Aorta (tissue), 5 donors: ENCODE measurements around the gene APOL4. TPM values are rescaled to one million over a fixed set of nuclear protein-coding genes. Genes with fewer than 3 reads are reported as not detected.
"Not testable (repeated sequence)": the region's sequence is repeated elsewhere in the genome, so short reads cannot be mapped to it uniquely, and the experiment has no call there.

ENCODE experiments used
- ATAC-seq: fragments of 200-7000 bp; cut with Tn5 transposase; one replicate; pipeline ENCODE4 v1.9.1; 2022; ENCODE audit warnings: moderate library complexity; ENCODE audit not compliant: low FRiP score
- DNase-seq, 2 donors: peaks; one replicate each; pipeline ENCODE4 v3.0.0-alpha.2; 2020
- H3K27ac ChIP-seq, 2 donors: one replicate each; pipeline ENCODE4 v1.5.1; 2013; ENCODE audit warnings: low read length in 2 of 2, mild to moderate bottlenecking in 2 of 2, moderate library complexity in 2 of 2, control low read depth in 1 of 2, inconsistent platforms in 1 of 2, low read depth in 1 of 2
- H3K27me3 ChIP-seq, 2 donors: one replicate each; pipeline ENCODE4 v1.6.1; 2013; ENCODE audit warnings: control low read depth in 1 of 2, low read length in 1 of 2, mild to moderate bottlenecking in 1 of 2, moderate library complexity in 1 of 2; ENCODE audit not compliant: insufficient read depth in 2 of 2, control insufficient read depth in 1 of 2
- H3K36me3 ChIP-seq, 2 donors: one replicate each; pipeline ENCODE4 v1.6.1; 2013; ENCODE audit warnings: control low read depth in 1 of 2, low read length in 1 of 2, mild to moderate bottlenecking in 1 of 2; ENCODE audit not compliant: insufficient read depth in 2 of 2, control insufficient read depth in 1 of 2
- H3K4me1 ChIP-seq, 2 donors: one replicate each; pipeline ENCODE4 v1.6.1; 2013; ENCODE audit warnings: low read length in 2 of 2, control low read depth in 1 of 2, mild to moderate bottlenecking in 1 of 2, moderate library complexity in 1 of 2; ENCODE audit not compliant: insufficient read depth in 2 of 2, control insufficient read depth in 1 of 2
- H3K4me3 ChIP-seq, 2 donors: one replicate each; pipeline ENCODE4 v1.5.1; 2013; ENCODE audit warnings: low read length in 2 of 2, control low read depth in 1 of 2, mild to moderate bottlenecking in 1 of 2
- H3K9me3 ChIP-seq: one replicate; pipeline ENCODE4 v1.6.1; 2013; ENCODE audit warnings: mild to moderate bottlenecking, low read length; ENCODE audit not compliant: control insufficient read depth
- WGBS, 2 donors: extraction: QIAGEN DNeasy Blood & Tissue Kit; methylation state at CpG; one replicate each; pipeline ENCODE4 v1.1.7; 2013; 5-methylcytosine and 5-hydroxymethylcytosine counted together
- intact Hi-C, 2 donors: fragments of 100-400 bp; cut with DNase I; formaldehyde crosslinking; loops; one replicate each; pipeline versions ENCODE4 v1.14.2 to v1.15.0; 2022
- polyA plus RNA-seq, 2 donors: library from polyadenylated mRNA; stranded (reverse); fragments of 200-250 nt; gene quantifications; one replicate each; pipeline ENCODE4 v1.2.3, GENCODE V29; 2013
- total RNA-seq, 2 donors: library from RNA; stranded (reverse); fragmentation: NEBNext Ultra II Directional; extraction: Animal tissue kit (Norgen Biotek cat#: 25700); gene quantifications; one replicate each; pipeline ENCODE4 v1.2.1, GENCODE V29; 2021
- donor health status: healthy with polysubstance abuse.
- donor health status: Bipolar disorder and iron deficiency.
- donor health status: DM: no; HTN: no; CAD: no.
- donor health status: DM: no; HTN: no; CAD: no.
- donor health status: DM: yes; HTN: yes; CAD: no.

Gene APOL4
- total and polyA plus RNA-seq, 4 donors = 0.82 to 10.5 (median 4.4) TPM

DNA sequence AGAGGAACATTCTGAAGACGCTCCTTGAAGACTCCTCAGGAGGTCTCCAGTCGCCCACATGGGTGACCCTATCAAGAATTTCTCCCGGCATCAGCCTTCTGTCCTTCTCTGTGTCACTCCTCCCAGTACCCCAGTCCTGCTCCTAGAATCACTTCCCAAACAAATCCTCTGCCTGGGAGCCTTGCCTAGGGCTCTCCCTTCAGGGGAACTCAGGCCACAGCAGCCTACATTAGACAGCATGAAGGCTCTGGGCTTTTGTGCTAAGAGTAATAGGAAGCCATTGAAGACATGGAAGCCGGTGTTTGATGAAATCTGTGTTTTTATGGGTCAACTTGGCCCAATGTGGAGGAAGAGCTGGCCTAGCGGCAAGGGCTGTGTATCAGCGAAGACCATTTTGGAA lies 13.7 kb downstream of the APOL4 start:
- H3K4me1 ChIP-seq, H3K27ac ChIP-seq, H3K27me3 ChIP-seq, H3K4me3 ChIP-seq, H3K36me3 ChIP-seq, intact Hi-C loops, ATAC-seq, DNase-seq, H3K9me3 ChIP-seq: not testable (repeated sequence)
- WGBS, 2 donors = 96% methylated on average over 3 of the region's 6 CpGs

DNA sequence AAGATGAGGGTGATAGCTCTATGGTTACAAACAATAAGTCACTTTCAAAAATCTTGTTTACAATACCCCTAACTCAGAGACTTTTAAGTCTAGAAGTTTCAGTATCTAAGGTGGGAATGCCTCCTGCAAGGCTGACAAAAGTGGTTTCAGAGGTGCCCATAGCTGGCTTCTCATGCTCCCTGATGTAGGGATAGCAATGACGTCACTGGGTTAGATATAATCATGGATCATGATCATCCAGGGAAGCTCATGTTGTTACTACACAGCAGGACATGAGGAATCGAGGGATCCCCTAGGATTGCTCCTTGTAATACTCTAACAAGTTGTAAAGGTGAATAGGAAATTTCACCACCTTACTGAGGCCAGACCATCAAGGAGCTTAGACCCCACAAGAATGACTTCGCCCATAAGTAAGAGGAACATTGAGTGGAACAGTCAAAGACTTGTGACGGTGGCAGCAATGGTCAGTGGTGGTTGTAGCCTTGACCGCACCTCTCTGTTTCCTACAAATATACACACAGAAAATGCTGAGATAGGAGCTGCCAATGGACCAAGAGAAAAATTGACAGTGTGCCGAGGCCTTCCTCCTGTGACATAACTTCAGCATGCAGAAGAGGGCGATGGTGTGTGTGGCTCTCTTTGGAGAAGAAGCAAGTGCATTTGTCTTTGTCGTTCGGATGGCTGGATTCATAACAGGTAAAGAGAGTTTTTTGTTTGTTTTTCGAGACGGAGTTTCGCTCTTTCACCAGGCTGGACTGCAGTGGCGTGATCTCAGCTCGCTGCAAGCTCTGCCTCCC lies 15.6 kb downstream of the APOL4 start:
- no peak for ATAC-seq
- 91 to 93% methylated on average over 14 of the region's 14 CpGs for WGBS, 2 donors
- H3K27ac ChIP-seq = no peak overlapping the region
- no peak overlapping the region for H3K4me3 ChIP-seq
- no peaks in the 10 kb centered on the region for H3K9me3 ChIP-seq
- H3K36me3 ChIP-seq = no peaks in the 10 kb centered on the region
- H3K4me1 ChIP-seq = no peaks in the 10 kb centered on the region
- intact Hi-C loops = no loop called here
- no peak for DNase-seq
- H3K27me3 ChIP-seq = no peaks in the 10 kb centered on the region

DNA sequence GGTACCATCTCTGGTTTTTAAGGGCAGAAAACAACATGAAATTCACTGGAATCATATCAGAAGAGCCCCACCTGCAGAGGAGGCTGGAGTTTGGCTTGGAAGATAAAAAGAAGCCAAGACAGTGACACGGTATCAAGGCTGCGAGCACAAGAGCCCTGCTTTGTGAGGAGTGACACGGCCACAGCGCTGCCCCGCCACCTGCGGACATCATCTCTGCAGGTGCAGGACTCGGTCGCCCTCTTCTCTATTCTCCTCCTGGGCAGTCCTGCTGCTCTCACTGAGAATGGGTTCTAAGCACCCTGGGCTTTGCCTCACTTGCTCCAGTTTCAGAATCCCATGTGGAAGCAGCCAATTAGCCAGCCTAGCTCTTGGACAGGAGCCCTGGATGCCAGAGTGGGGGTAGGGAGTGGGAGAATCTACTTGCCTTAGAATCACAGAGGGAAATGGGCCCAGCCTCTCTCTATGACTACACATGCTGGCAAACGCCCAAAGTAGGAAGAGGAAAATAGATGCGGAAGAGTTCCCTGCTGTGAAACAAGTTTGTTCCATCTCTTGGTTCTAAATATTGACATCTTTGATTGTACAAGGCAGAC lies 17.1 kb downstream of the APOL4 start:
- Histone ChIP-seq H3K9me3 (no peaks in the 10 kb centered on the region), H3K4me1 (no peaks in the 10 kb centered on the region), H3K4me3 (no peak overlapping the region), H3K27me3 (no peaks in the 10 kb centered on the region), H3K27ac (no peak overlapping the region), H3K36me3 (no peaks in the 10 kb centered on the region)
- WGBS, 2 donors = 71 to 72% methylated on average over 10 of the region's 10 CpGs
- intact Hi-C loops = no loop called here
- DNase-seq (no peak), ATAC-seq (no peak)

DNA sequence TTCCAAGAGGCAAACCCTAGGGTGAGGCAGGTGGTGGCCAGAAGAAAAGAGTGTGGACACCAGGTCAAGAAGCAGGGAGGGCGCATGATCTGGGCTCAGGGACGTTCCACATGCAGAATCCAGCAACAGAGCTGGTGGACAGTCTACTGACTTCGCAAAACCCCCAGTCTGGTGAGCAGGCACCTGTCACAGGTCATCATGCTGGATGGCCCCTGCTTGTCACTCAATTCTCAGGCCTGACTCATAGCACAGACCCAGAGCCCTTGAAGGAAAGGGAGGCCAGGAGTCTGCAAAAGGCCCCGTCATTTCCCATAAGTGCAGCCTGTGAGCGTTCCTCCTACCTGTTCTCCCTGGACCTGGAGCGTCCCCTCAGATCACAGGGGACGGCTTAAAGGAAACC lies 18.2 kb downstream of the APOL4 start:
- no peaks in the 10 kb centered on the region for H3K4me1 ChIP-seq
- H3K27me3 ChIP-seq = no peaks in the 10 kb centered on the region
- no peak overlapping the region for H3K27ac ChIP-seq
- intact Hi-C loops = no loop called here
- H3K36me3 ChIP-seq = no peaks in the 10 kb centered on the region
- H3K4me3 ChIP-seq = no peak overlapping the region
- no peaks in the 10 kb centered on the region for H3K9me3 ChIP-seq
- whole genome bisulfite sequencing, 2 donors = 97 to 98% methylated on average over 7 of the region's 7 CpGs
- DNase-seq (no peak), ATAC-seq (no peak)

DNA sequence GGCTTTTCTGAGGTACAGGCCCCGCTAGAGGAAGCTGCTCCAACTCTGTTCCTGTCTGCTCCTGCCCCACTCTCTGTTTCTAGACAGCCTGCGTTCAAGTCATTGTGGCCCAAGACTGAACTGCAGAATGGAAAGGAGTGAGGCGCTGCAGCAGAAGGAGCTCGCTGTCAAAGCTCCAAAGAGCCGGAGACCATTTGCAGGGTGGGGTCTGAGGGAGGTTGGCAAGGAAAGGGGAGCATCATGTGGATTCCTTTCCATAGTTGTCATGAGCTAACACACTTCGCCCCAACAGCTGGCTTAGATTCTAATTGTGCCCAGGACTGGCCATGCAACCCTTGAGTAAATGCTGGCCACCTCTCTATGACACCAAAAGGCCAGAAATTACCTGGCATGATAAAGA lies 18.8 kb downstream of the APOL4 start:
- H3K36me3 ChIP-seq = no peaks in the 10 kb centered on the region
- 93 to 97% methylated on average over 6 of the region's 6 CpGs for WGBS, 2 donors
- no peak overlapping the region for H3K27ac ChIP-seq
- H3K27me3 ChIP-seq = no peaks in the 10 kb centered on the region
- ATAC-seq (no peak), DNase-seq (no peak)
- no peaks in the 10 kb centered on the region for H3K9me3 ChIP-seq
- no peaks in the 10 kb centered on the region for H3K4me1 ChIP-seq
- no peak overlapping the region for H3K4me3 ChIP-seq
- intact Hi-C loops = no loop called here

DNA sequence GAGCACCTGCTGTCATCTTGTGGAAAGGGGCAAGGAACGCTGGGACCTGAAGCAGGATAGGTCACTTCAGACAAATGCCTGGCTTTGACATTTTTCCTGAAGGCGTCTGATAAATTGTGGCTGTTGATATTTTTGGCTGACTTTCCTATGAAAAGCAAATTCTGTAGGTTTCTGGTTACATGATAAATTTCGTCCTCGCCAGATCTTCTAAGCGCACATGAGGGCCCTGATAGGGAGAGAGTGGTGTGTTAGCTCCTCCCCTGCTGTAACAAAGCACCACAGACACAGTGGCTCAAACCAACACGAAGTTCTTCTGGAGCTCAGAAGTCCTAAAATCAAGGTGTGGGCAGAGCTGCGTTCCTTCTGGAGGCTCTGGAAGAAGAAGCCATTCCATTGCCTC lies 19.6 kb downstream of the APOL4 start:
- 25 to 36% methylated on average over 7 of the region's 7 CpGs for WGBS, 2 donors
- intact Hi-C loops = no loop called here
- Histone ChIP-seq H3K27me3 (no peaks in the 10 kb centered on the region), H3K9me3 (no peaks in the 10 kb centered on the region), H3K4me3 (no peak overlapping the region), H3K36me3 (no peaks in the 10 kb centered on the region), H3K27ac (no peak overlapping the region), H3K4me1 (no peaks in the 10 kb centered on the region)
- ATAC-seq (no peak), DNase-seq (no peak)

DNA sequence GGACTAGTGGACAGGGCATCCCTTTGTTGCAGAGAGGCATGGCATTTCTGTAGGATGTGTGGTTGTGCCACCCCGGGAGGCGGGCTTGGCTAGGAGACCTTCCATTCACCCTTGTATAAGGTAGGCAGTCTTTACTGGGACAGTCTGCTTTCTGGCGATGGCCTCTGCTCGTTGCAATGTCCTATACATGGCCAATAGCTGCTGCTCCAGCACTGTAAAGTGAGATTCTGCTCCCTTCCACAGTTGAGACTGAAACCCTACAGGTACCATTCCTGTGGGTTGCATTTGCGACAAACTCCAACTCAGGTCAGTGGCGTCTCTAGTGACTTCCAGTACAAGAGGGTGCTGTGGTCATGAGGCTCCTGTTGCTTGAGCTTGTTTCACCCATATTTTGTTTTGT lies 20.7 kb downstream of the APOL4 start:
- Histone ChIP-seq H3K4me3 (no peak overlapping the region), H3K27me3 (no peaks in the 10 kb centered on the region), H3K27ac (no peak overlapping the region), H3K4me1 (no peaks in the 10 kb centered on the region), H3K36me3 (no peaks in the 10 kb centered on the region), H3K9me3 (no peaks in the 10 kb centered on the region)
- 88 to 89% methylated on average over 6 of the region's 6 CpGs for WGBS, 2 donors
- DNase-seq (no peak), ATAC-seq (no peak)
- intact Hi-C loops = loop anchor here (1.0 to 2.0 kb wide), 2 partner anchors 36 kb away; no protein-coding TSS in a partner anchor

DNA sequence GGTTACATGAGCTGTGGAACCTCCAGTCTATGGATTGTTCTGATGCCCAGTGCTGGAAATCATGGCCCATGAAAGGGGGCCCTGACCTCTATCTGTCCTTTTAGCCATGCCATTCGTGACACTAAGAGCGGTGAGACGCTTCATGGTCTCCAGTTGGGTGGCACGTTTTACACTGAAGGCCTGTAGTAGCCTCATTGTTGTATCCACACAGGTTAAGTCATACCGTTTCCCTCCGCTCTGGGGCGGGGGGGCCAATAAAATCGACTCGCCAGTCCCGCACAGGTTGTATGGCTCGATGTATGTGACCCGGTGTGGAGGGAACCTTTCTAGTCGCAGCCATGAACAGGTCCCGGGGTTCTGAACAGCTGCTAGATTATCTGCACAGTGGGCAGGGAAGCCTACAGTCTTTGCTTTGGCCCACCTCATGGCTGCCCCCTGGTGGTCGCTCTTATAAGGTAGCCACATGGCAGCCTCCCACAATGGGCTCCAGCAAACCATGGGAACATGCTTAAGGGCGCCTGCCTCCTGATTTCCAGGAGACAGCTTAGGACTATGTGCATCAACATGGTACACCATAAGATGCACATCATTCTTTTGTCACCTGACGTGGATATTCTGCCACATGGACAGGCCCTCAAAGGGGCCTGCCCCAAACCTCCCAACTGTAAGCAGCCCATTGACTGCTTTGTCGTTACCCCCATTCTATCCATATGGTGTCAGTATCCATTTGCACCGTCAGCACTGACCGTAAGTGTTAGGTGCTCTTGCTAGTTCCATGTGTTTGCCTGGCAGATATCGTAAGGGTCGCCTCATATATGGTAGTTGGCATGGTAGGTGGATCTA lies 21.4 kb downstream of the APOL4 start:
- Histone ChIP-seq H3K27ac (no peak overlapping the region), H3K9me3 (no peaks in the 10 kb centered on the region), H3K27me3 (no peaks in the 10 kb centered on the region), H3K4me3 (no peak overlapping the region), H3K36me3 (no peaks in the 10 kb centered on the region), H3K4me1 (no peaks in the 10 kb centered on the region)
- WGBS, 2 donors = 71% methylated on average over 22 of the region's 22 CpGs
- ATAC-seq (peak; percentile 92), DNase-seq (peak; percentile 90 to 95)
- intact Hi-C loops = loop anchor here (1.0 to 2.0 kb wide), 2 partner anchors 35 kb away; no protein-coding TSS in a partner anchor
